NB4 (cell line): ENCODE measurements around the gene B3GNT2.
"Not testable (repeated sequence)": the region's sequence is repeated elsewhere in the genome, so short reads cannot be mapped to it uniquely, and the experiment has no call there.

ENCODE experiments used
- MYC ChIP-seq: IDR thresholded peaks from 2 replicates; pipeline ENCODE4 v1.6.1; 2011; ENCODE audit warnings: low read depth, low read length
- POLR2A ChIP-seq: IDR thresholded peaks from 2 replicates; pipeline ENCODE4 v1.6.1; 2011; ENCODE audit warnings: mild to moderate bottlenecking; ENCODE audit not compliant: insufficient read length; ENCODE audit errors: extremely low read depth
- TF ChIP-seq, protein P1 (sequence below): IDR thresholded peaks from 2 replicates; pipeline ENCODE4 v1.6.1; 2011; ENCODE audit warnings: low read depth, low read length
- TF ChIP-seq, protein P2 (sequence below): IDR thresholded peaks from one replicate; pipeline ENCODE4 v1.5.1; 2012; ENCODE audit warnings: low read depth, low read length

DNA sequence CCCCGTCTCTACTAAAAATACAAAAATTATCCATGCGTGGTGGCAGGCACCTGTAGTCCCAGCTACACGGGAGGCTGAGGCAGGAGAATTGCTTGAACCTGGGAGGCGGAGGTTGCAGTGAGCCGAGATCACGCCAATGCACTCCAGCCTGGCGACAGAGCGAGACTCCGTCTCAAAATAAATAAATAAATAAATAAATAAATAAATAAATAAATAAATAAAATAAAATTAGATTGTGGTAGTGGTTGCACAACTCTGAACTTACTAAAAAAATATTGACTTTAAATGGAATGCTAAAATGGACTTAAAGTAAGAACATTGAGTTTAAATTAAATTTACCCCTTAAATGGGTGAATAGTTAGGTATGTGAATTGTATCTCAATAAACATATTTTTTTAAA is 35.2 kb upstream of the B3GNT2 start:
- TF ChIP-seq, protein P1, sequence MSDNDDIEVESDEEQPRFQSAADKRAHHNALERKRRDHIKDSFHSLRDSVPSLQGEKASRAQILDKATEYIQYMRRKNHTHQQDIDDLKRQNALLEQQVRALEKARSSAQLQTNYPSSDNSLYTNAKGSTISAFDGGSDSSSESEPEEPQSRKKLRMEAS: not testable (repeated sequence)
- TF ChIP-seq, protein P2, sequence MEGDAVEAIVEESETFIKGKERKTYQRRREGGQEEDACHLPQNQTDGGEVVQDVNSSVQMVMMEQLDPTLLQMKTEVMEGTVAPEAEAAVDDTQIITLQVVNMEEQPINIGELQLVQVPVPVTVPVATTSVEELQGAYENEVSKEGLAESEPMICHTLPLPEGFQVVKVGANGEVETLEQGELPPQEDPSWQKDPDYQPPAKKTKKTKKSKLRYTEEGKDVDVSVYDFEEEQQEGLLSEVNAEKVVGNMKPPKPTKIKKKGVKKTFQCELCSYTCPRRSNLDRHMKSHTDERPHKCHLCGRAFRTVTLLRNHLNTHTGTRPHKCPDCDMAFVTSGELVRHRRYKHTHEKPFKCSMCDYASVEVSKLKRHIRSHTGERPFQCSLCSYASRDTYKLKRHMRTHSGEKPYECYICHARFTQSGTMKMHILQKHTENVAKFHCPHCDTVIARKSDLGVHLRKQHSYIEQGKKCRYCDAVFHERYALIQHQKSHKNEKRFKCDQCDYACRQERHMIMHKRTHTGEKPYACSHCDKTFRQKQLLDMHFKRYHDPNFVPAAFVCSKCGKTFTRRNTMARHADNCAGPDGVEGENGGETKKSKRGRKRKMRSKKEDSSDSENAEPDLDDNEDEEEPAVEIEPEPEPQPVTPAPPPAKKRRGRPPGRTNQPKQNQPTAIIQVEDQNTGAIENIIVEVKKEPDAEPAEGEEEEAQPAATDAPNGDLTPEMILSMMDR: not testable (repeated sequence)
- not testable (repeated sequence) for TF ChIP-seq POLR2A, MYC
